Astrocyte (in vitro differentiated cells and primary cell): ENCODE results near the gene MEGF10. TPM values are rescaled to one million over a fixed set of nuclear protein-coding genes. Genes with fewer than 3 reads are reported as not detected.

ENCODE experiments used
- DNase-seq: peaks from one replicate; pipeline ENCODE4 v3.0.0-alpha.2; 2010; ENCODE audit warnings: low read depth
- FAIRE-seq: peaks from 2 replicates; lab custom pipeline; 2011; peaks lifted over from hg19 to GRCh38; lab: Jason Lieb, UNC
- H2AFZ ChIP-seq: 2 replicates; pipeline ENCODE4 v1.6.0; 2012; ENCODE audit warnings: low read depth, low read length, inconsistent platforms
- H3K27ac ChIP-seq: 2 replicates; pipeline ENCODE4 v1.5.1; 2011; ENCODE audit warnings: low read depth, low read length, inconsistent platforms
- H3K27me3 ChIP-seq: 2 replicates; pipeline ENCODE4 v1.6.0; 2011; ENCODE audit warnings: low read length, inconsistent platforms; ENCODE audit not compliant: insufficient read depth
- H3K36me3 ChIP-seq: 2 replicates; pipeline ENCODE4 v1.5.1; 2011; ENCODE audit warnings: low read length, inconsistent platforms; ENCODE audit not compliant: insufficient read depth
- H3K4me1 ChIP-seq: 2 replicates; pipeline ENCODE4 v1.5.1; 2011; ENCODE audit warnings: low read length, inconsistent platforms; ENCODE audit not compliant: insufficient read depth
- H3K4me2 ChIP-seq: 2 replicates; pipeline ENCODE4 v1.6.0; 2012; ENCODE audit warnings: low read length, inconsistent platforms
- H3K4me3 ChIP-seq: 2 replicates; pipeline ENCODE4 v1.5.1; 2011; ENCODE audit warnings: low read depth, mild to moderate bottlenecking, low read length, inconsistent platforms; ENCODE audit not compliant: insufficient read depth
- H3K79me2 ChIP-seq: 2 replicates; pipeline ENCODE4 v1.6.0; 2012; ENCODE audit warnings: mild to moderate bottlenecking, low read length, inconsistent platforms; ENCODE audit not compliant: insufficient read depth
- H3K9ac ChIP-seq: 2 replicates; pipeline ENCODE4 v1.6.0; 2012; ENCODE audit warnings: mild to moderate bottlenecking, low read length, inconsistent platforms
- H3K9me3 ChIP-seq: 2 replicates; pipeline ENCODE4 v1.5.1; 2012; ENCODE audit warnings: low read depth, mild to moderate bottlenecking, low read length, inconsistent platforms; ENCODE audit not compliant: insufficient read depth
- H4K20me1 ChIP-seq: 2 replicates; pipeline ENCODE4 v1.6.0; 2012; ENCODE audit warnings: low read length, inconsistent platforms; ENCODE audit not compliant: insufficient read depth
- H3K27ac Mint-ChIP-seq: one replicate; pipeline ENCODE4 v1.8.0; 2021; ENCODE audit warnings: mild to moderate bottlenecking, mixed read lengths; ENCODE audit not compliant: unreplicated experiment
- H3K27me3 Mint-ChIP-seq: one replicate; pipeline ENCODE4 v1.8.0; 2021; ENCODE audit warnings: low read depth, mixed read lengths; ENCODE audit not compliant: unreplicated experiment
- H3K36me3 Mint-ChIP-seq: one replicate; pipeline ENCODE4 v1.8.0; 2021; ENCODE audit warnings: low read depth, mixed read lengths; ENCODE audit not compliant: unreplicated experiment
- H3K4me1 Mint-ChIP-seq: one replicate; pipeline ENCODE4 v1.8.0; 2021; ENCODE audit warnings: low read depth, mixed read lengths; ENCODE audit not compliant: unreplicated experiment
- H3K4me3 Mint-ChIP-seq: one replicate; pipeline ENCODE4 v1.8.0; 2021; ENCODE audit warnings: mild to moderate bottlenecking, moderate library complexity, mixed read lengths; ENCODE audit not compliant: unreplicated experiment
- H3K9me3 Mint-ChIP-seq: one replicate; pipeline ENCODE4 v1.8.0; 2021; ENCODE audit warnings: mild to moderate bottlenecking, mixed read lengths; ENCODE audit not compliant: unreplicated experiment
- CTCF ChIP-seq: IDR thresholded peaks from 2 replicates; pipeline ENCODE4 v1.5.1; 2011; ENCODE audit warnings: low read depth, mild to moderate bottlenecking, inconsistent platforms, low read length, moderate library complexity; ENCODE audit not compliant: insufficient read depth
- EZH2 ChIP-seq: IDR thresholded peaks from 2 replicates; pipeline ENCODE4 v1.6.1; 2012; ENCODE audit warnings: mild to moderate bottlenecking, low read length, inconsistent platforms; ENCODE audit not compliant: insufficient read depth
- total RNA-seq: library from RNA; stranded (reverse); gene quantifications from 2 replicates; pipeline ENCODE4 v1.2.1, GENCODE V29; 2021

The MEGF10 gene
- total RNA-seq, 1 donor from 2014 or later = 15.8 TPM

- Histone ChIP-seq H3K9me3 (no peaks in the 10 kb centered on the region), H3K79me2 (no peaks in the 10 kb centered on the region), H3K27me3 (no peaks in the 10 kb centered on the region), H3K4me1 (peaks cover 10% of the 10 kb centered on the region), H3K4me2 (peak overlapping the region; percentile 65), H3K9ac (peak overlapping the region; percentile 66), H2AFZ (peak overlapping the region; percentile 58), H3K27ac (peak overlapping the region; percentile 88), H3K36me3 (no peaks in the 10 kb centered on the region), H3K4me3 (no peak overlapping the region), H4K20me1 (no peaks in the 10 kb centered on the region)
- Mint-ChIP-seq H3K27ac (peak overlapping the region; percentile 82), H3K4me1 (peaks cover 4% of the 10 kb centered on the region), H3K4me3 (no peak overlapping the region), H3K27me3 (no peaks in the 10 kb centered on the region), H3K36me3 (peaks cover 7% of the 10 kb centered on the region), H3K9me3 (no peaks in the 10 kb centered on the region)
- peak; percentile 75 for DNase-seq
- no peak for TF ChIP-seq CTCF
- TF ChIP-seq EZH2 = no peak
- peak; percentile 52 for FAIRE-seq
Observed at GRCh38 chr5:127447827-127448226, 157.2 kb downstream of the MEGF10 start.

DNA sequence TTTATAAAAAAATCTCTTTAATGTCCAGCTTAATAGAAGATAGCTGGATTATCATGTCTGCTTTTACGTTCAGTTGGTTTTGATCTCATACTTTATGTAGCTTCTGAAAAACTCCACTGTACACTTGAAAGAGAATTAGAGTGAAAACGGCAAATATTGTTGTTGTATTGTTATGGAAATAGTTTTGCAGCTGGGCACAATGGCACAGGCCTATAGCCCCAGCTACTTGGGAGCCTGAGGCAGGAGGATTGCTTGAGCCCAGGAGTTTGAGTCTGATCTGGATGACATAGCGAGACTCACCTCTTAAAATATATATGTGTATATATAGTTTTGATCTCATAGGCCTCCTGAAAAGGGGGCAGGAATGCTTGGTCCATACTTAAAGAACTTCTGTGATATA lies 159.4 kb downstream of the MEGF10 start:
- TF ChIP-seq CTCF (no peak), EZH2 (no peak)
- peaks cover 4% of the 10 kb centered on the region for H3K4me1 Mint-ChIP-seq

GRCh38 chr5:127451096-127451495 lies 160.5 kb downstream of the MEGF10 start:
- H3K27ac Mint-ChIP-seq = no peak overlapping the region
- FAIRE-seq = no peak

More for the DNA sequence above, 159.4 kb downstream of the MEGF10 start:
- no peaks in the 10 kb centered on the region for H3K36me3 ChIP-seq
- no peaks in the 10 kb centered on the region for H3K79me2 ChIP-seq
- peaks cover 8% of the 10 kb centered on the region for H3K36me3 Mint-ChIP-seq
- no peak overlapping the region for H3K4me2 ChIP-seq
- H3K27ac Mint-ChIP-seq = no peak overlapping the region
- no peaks in the 10 kb centered on the region for H3K9me3 Mint-ChIP-seq
- no peak overlapping the region for H3K4me3 Mint-ChIP-seq
- no peak overlapping the region for H2AFZ ChIP-seq
- peaks cover 10% of the 10 kb centered on the region for H3K4me1 ChIP-seq
- no peaks in the 10 kb centered on the region for H3K27me3 ChIP-seq
- H3K9ac ChIP-seq = no peak overlapping the region
- no peak overlapping the region for H3K27ac ChIP-seq
- H4K20me1 ChIP-seq = no peaks in the 10 kb centered on the region
- no peaks in the 10 kb centered on the region for H3K9me3 ChIP-seq
- DNase-seq (no peak), FAIRE-seq (no peak)
- no peak overlapping the region for H3K4me3 ChIP-seq
- H3K27me3 Mint-ChIP-seq = no peaks in the 10 kb centered on the region

More at GRCh38 chr5:127451096-127451495, 160.5 kb downstream of the MEGF10 start:
- peak overlapping the region; percentile 22 for H3K27ac ChIP-seq
- H3K27me3 Mint-ChIP-seq = no peaks in the 10 kb centered on the region
- DNase-seq = no peak
- no peaks in the 10 kb centered on the region for H3K9me3 Mint-ChIP-seq
- H3K4me1 Mint-ChIP-seq = peaks cover 4% of the 10 kb centered on the region
- no peak overlapping the region for H3K9ac ChIP-seq
- no peaks in the 10 kb centered on the region for H3K79me2 ChIP-seq
- H3K4me3 Mint-ChIP-seq = no peak overlapping the region
- H3K4me2 ChIP-seq = no peak overlapping the region
- H4K20me1 ChIP-seq = no peaks in the 10 kb centered on the region
- TF ChIP-seq CTCF = no peak
- TF ChIP-seq EZH2 = no peak
- H3K27me3 ChIP-seq = no peaks in the 10 kb centered on the region
- H3K4me3 ChIP-seq = no peak overlapping the region
- H3K4me1 ChIP-seq = peaks cover 10% of the 10 kb centered on the region
- H2AFZ ChIP-seq = no peak overlapping the region
- H3K9me3 ChIP-seq = no peaks in the 10 kb centered on the region
- no peaks in the 10 kb centered on the region for H3K36me3 ChIP-seq
- peaks cover 8% of the 10 kb centered on the region for H3K36me3 Mint-ChIP-seq
